ENCODE results near the gene C5AR1.
A peak's percentile ranks its signal among the peaks of the same experiment; 100 is the strongest.
"Not testable (repeated sequence)": the region's sequence is repeated elsewhere in the genome, so short reads cannot be mapped to it uniquely, and the experiment has no call there.

Gene C5AR1

DNA sequence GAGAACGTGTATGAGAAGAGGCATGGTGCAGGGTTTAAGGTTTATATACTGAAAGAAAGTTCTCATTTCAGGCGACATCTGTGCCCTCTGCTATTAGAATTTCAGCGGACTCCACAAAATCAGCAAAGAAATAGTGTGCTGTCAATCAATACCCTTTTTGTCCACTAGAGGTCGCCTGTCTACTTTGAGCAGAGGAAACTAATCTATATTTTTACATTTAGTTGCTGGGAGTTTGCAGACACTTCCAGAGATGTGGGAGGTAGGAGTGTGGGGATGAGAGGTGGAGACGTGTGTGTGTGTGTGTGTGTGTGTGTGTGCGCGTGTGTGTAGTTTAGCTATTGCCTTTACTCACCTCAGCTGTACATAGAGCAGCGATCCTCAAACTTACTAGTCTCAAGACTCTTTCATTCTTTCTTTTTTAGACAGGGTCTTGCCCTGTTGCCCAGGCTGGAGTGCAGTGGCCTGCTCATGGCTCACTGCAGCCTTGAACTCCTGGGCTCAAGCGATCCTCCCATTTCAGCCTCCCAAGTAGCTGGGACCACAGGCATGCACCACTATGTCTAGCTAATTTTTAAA, 25.2 kb upstream of the C5AR1 start:
- Histone ChIP-seq H3K27ac (replicated peaks) (no peak overlapping the region), H3K4me3 (replicated peaks; ENCODE audit: insufficient read depth, low read length) (no peak overlapping the region), H3K27me3 (ENCODE audit: insufficient read depth, poor library complexity, severe bottlenecking) (no peaks in the 10 kb centered on the region)
- TF ChIP-seq SPI1 (IDR thresholded peaks at IDR 0.05; ENCODE audit: borderline replicate concordance, low read depth) (no peak), POLR2AphosphoS5 (IDR thresholded peaks at IDR 0.05; ENCODE audit: low read depth) (no peak), REST (IDR thresholded peaks at IDR 0.05; ENCODE audit: insufficient replicate concordance, low read depth) (no peak), GABPA (IDR thresholded peaks at IDR 0.05; ENCODE audit: low read depth) (no peak)
- TF ChIP-seq, protein P1, sequence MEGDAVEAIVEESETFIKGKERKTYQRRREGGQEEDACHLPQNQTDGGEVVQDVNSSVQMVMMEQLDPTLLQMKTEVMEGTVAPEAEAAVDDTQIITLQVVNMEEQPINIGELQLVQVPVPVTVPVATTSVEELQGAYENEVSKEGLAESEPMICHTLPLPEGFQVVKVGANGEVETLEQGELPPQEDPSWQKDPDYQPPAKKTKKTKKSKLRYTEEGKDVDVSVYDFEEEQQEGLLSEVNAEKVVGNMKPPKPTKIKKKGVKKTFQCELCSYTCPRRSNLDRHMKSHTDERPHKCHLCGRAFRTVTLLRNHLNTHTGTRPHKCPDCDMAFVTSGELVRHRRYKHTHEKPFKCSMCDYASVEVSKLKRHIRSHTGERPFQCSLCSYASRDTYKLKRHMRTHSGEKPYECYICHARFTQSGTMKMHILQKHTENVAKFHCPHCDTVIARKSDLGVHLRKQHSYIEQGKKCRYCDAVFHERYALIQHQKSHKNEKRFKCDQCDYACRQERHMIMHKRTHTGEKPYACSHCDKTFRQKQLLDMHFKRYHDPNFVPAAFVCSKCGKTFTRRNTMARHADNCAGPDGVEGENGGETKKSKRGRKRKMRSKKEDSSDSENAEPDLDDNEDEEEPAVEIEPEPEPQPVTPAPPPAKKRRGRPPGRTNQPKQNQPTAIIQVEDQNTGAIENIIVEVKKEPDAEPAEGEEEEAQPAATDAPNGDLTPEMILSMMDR (IDR thresholded peaks at IDR 0.05; ENCODE audit: insufficient read depth, low read length): peak; percentile 73
- peak; percentile 54 to 55 for DNase-seq (ENCODE audit: low read depth in 1 of 2, low spot score in 1 of 2)

DNA sequence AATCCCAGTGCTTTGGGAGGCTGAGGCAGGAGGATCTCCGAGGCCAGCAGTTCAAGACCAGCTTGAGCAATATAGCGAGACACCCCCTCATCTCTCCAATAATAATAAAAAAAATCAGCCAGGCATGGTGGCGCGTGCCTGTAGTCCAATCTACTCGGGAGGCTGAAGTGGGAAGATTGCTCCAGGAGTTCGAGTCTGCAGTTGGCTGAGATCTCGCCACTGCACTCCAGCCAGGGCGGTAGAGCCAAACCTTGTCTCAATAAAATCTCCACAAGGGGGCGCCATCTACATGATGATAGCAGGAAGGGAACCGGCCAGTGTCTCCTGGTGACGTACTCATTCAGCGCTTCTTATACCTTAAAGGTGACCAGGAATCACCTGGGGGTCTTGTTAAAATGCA, 13.6 kb upstream of the C5AR1 start:
- H3K27ac ChIP-seq (replicated peaks): no peak overlapping the region
- TF ChIP-seq, protein P1 (IDR thresholded peaks at IDR 0.05; ENCODE audit: insufficient read depth, low read length): peak; percentile 18
- TF ChIP-seq REST (IDR thresholded peaks at IDR 0.05; ENCODE audit: insufficient replicate concordance, low read depth): no peak
- DNase-seq (ENCODE audit: low read depth in 1 of 2, low spot score in 1 of 2): peak; percentile 52 to 87
- H3K27me3 ChIP-seq (ENCODE audit: insufficient read depth, poor library complexity, severe bottlenecking): no peaks in the 10 kb centered on the region
- H3K4me3 ChIP-seq (replicated peaks; ENCODE audit: insufficient read depth, low read length): no peak overlapping the region

DNA sequence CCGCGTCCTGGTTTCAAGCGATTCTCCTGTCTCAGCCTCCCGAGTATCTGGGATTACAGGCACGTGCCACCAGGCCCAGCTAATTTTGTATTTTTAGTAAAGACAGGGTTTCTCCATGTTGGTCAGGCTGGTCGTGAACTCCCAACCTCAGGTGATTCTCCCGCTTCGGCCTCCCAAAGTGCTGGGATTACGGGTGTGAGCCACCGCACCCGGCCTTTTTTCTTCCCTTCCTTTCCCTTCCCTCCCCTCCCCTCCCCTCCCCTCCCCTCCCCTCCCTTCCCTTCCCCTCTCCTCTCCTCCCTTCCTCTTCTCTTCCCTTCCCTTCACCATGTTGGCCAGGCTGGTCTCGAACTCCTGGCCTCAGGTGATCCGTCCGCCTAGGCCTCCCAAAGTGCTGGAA, 8.8 kb upstream of the C5AR1 start:
- H3K4me3 ChIP-seq (replicated peaks; ENCODE audit: insufficient read depth, low read length); H3K27me3 ChIP-seq (ENCODE audit: insufficient read depth, poor library complexity, severe bottlenecking); DNase-seq (ENCODE audit: low read depth in 1 of 2, low spot score in 1 of 2); H3K27ac ChIP-seq (replicated peaks): not testable (repeated sequence)

- TF ChIP-seq SPI1 (IDR thresholded peaks at IDR 0.05; ENCODE audit: borderline replicate concordance, low read depth) (no peak), GABPA (IDR thresholded peaks at IDR 0.05; ENCODE audit: low read depth) (no peak)
- no peak overlapping the region for H3K27ac ChIP-seq (replicated peaks)
- peak in 1 of 2 experiments; percentile 37 for DNase-seq (ENCODE audit: low read depth in 1 of 2, low spot score in 1 of 2)
- H3K4me3 ChIP-seq (replicated peaks; ENCODE audit: insufficient read depth, low read length): no peak overlapping the region
- no peaks in the 10 kb centered on the region for H3K27me3 ChIP-seq (ENCODE audit: insufficient read depth, poor library complexity, severe bottlenecking)
Measured at GRCh38 chr19:47302249-47302648, 7.4 kb upstream of the C5AR1 start.

- TF ChIP-seq SPI1 (IDR thresholded peaks at IDR 0.05; ENCODE audit: borderline replicate concordance, low read depth) (no peak), GABPA (IDR thresholded peaks at IDR 0.05; ENCODE audit: low read depth) (no peak), REST (IDR thresholded peaks at IDR 0.05; ENCODE audit: insufficient replicate concordance, low read depth) (no peak), POLR2AphosphoS5 (IDR thresholded peaks at IDR 0.05; ENCODE audit: low read depth) (no peak)
- TF ChIP-seq, protein P1 (IDR thresholded peaks at IDR 0.05; ENCODE audit: insufficient read depth, low read length): no peak
- no peak overlapping the region for H3K27ac ChIP-seq (replicated peaks)
- no peaks in the 10 kb centered on the region for H3K27me3 ChIP-seq (ENCODE audit: insufficient read depth, poor library complexity, severe bottlenecking)
- no peak for DNase-seq (ENCODE audit: low read depth in 1 of 2, low spot score in 1 of 2)
- no peak overlapping the region for H3K4me3 ChIP-seq (replicated peaks; ENCODE audit: insufficient read depth, low read length)
Measured at GRCh38 chr19:47303966-47304365, 5.7 kb upstream of the C5AR1 start.
